HepG2 (cell line): ENCODE measurements around the gene GLDC. TPM values are rescaled to one million over a fixed set of nuclear protein-coding genes. Genes with fewer than 3 reads are reported as not detected.

Source experiments
- ATAC-seq: fragments of 200-7000 bp; cut with Tn5 transposase; 3 replicates; pipeline ENCODE4 v1.9.1; 2020; ENCODE audit warnings: mild to moderate bottlenecking, moderate library complexity
- BruUV-seq: library from RNA; stranded (reverse); fragments of 400-500 nt; replicated peaks from 2 replicates; lab custom pipeline; 2021; lab: Mats Ljungman, UMichigan
- CTCF ChIA-PET: fragments of 300-600 bp; formaldehyde crosslinking; extraction: SDS; loops from one replicate; lab custom pipeline; 2021; ENCODE audit warnings: low total read pairs, inconsistent platforms, low intra/inter-chr PET ratio; lab: Yijun Ruan, JAX
- POLR2A ChIA-PET: fragments of 350-600 bp; sonication (Branson Sonifier 250); formaldehyde crosslinking; loops from one replicate; lab custom pipeline; 2020; ENCODE audit warnings: antibody characterized with exemption, inconsistent platforms; lab: Yijun Ruan, JAX
- DNase-seq: peaks from one replicate; pipeline ENCODE4 v3.0.0-alpha.2; 2015; ENCODE audit warnings: low spot score
- FAIRE-seq: peaks from 3 replicates; lab custom pipeline; 2011; peaks lifted over from hg19 to GRCh38; lab: Jason Lieb, UNC
- H2AFZ ChIP-seq: one replicate; pipeline ENCODE4 v1.6.1; 2011; ENCODE audit warnings: low read length, inconsistent platforms
- H3K27ac ChIP-seq: fragments of 300-600 bp; 3 replicates; pipeline ENCODE4 v1.8.0; 2011; ENCODE audit warnings: mixed run types, mild to moderate bottlenecking, mixed read lengths, low read length, inconsistent platforms; ENCODE audit not compliant: insufficient read depth; ENCODE audit errors: extremely low read length
- H3K27me3 ChIP-seq, 2 experiments: fragments of 200-600 bp in 1 of 2; 2 replicates in 1 of 2; 3 replicates in 1 of 2; pipeline versions ENCODE4 v1.6.0 to v1.8.0; 2011; ENCODE audit warnings: low read length in 2 of 2, mild to moderate bottlenecking in 2 of 2, moderate library complexity in 2 of 2, inconsistent platforms in 1 of 2; ENCODE audit not compliant: insufficient read depth in 2 of 2, control insufficient read depth in 1 of 2
- H3K36me3 ChIP-seq, 2 experiments: fragments of 200-600 bp in 1 of 2; replicated peaks in 1 of 2; 2 replicates in 1 of 2; 3 replicates in 1 of 2; pipeline versions ENCODE4 v1.5.1 to v1.8.0; 2011; ENCODE audit warnings: low read length in 2 of 2, inconsistent platforms in 1 of 2; ENCODE audit not compliant: insufficient read depth in 2 of 2, control insufficient read depth in 1 of 2
- H3K4me1 ChIP-seq: 2 replicates; pipeline ENCODE4 v1.5.1; 2012; ENCODE audit warnings: low read length, inconsistent platforms; ENCODE audit not compliant: insufficient read depth
- H3K4me2 ChIP-seq: 2 replicates; pipeline ENCODE4 v1.6.0; 2011; ENCODE audit warnings: low read depth, low read length, inconsistent platforms
- H3K4me3 ChIP-seq, 3 experiments: fragments of 200-600 bp in 1 of 3; sonication (generic), shearing (Covaris generic) in 1 of 3; replicated peaks in 1 of 3; 2 replicates each; pipeline ENCODE4 v1.5.1; 2011 to 2016; ENCODE audit warnings: low read length in 3 of 3, inconsistent platforms in 2 of 3, low read depth in 2 of 3, mild to moderate bottlenecking in 2 of 3, control low read depth in 1 of 3, mixed read lengths in 1 of 3; ENCODE audit not compliant: insufficient read depth in 1 of 3
- H3K79me2 ChIP-seq: one replicate; pipeline ENCODE4 v1.6.1; 2011; ENCODE audit warnings: low read length, inconsistent platforms; ENCODE audit not compliant: insufficient read depth
- H3K9ac ChIP-seq: 2 replicates; pipeline ENCODE4 v1.6.0; 2011; ENCODE audit warnings: mild to moderate bottlenecking, low read depth, low read length, inconsistent platforms; ENCODE audit not compliant: insufficient read depth
- H3K9me3 ChIP-seq: 2 replicates; pipeline ENCODE4 v1.5.1; 2012; ENCODE audit warnings: mild to moderate bottlenecking, low read length
- H4K20me1 ChIP-seq: 2 replicates; pipeline ENCODE4 v1.6.0; 2011; ENCODE audit warnings: inconsistent platforms, mild to moderate bottlenecking, low read length, moderate library complexity; ENCODE audit not compliant: insufficient read depth
- CREB1 ChIP-seq, 2 experiments: fragments of 450-650 bp in 1 of 2; IDR thresholded peaks; 2 replicates each; pipeline ENCODE4 v1.6.1; 2016 to 2017; ENCODE audit warnings: control low read depth in 1 of 2, mild to moderate bottlenecking in 1 of 2, missing compliant biosample characterization in 1 of 2, missing genetic modification characterization in 1 of 2
- LCORL ChIP-seq, 2 experiments: fragments of 450-650 bp in 1 of 2; sonication (generic) in 1 of 2; formaldehyde crosslinking in 1 of 2; IDR thresholded peaks; 2 replicates each; pipeline versions ENCODE4 v1.5.0 to v1.6.1; 2017 to 2020; ENCODE audit warnings: antibody characterized with exemption in 1 of 2, missing genetic modification reagents in 1 of 2
- ZFP37 ChIP-seq: sonication (generic); formaldehyde crosslinking; IDR thresholded peaks from 2 replicates; pipeline ENCODE4 v1.4.0; 2020; ENCODE audit warnings: missing genetic modification reagents, borderline replicate concordance
- ZNF121 ChIP-seq: sonication (generic); formaldehyde crosslinking; IDR thresholded peaks from 2 replicates; pipeline ENCODE4 v1.5.0; 2020; ENCODE audit warnings: mild to moderate bottlenecking, missing genetic modification reagents
- WGBS: methylation state at CpG from one replicate; pipeline ENCODE4 v1.1.6; 2017; ENCODE audit warnings: low lambda C conversion rate; 5-methylcytosine and 5-hydroxymethylcytosine counted together
- in situ Hi-C: cut with HindIII; loops from 2 replicates; pipeline ENCODE4 v1.10.0; 2017; ENCODE audit warnings: low pct_unique_long_range_greater_than_20kb; ENCODE audit not compliant: extremely low pct_ligation_motif_present
- intact Hi-C: fragments of 100-400 bp; cut with micrococcal nuclease; formaldehyde crosslinking; loops from one replicate; pipeline ENCODE4 v1.10.0; 2022; ENCODE audit not compliant: unreplicated experiment
- polyA plus RNA-seq, 8 experiments: library from polyadenylated mRNA; depleted of rRNA in 3 of 8; stranded (reverse) in 7 of 8; unstranded in 1 of 8; fragments of >200 nt; fragmentation: Illumina TruSeq in 4 of 8; extraction: Trizol in 4 of 8; gene quantifications; 2 replicates each; pipeline versions ENCODE4 v1.2.1 to v1.2.3, GENCODE V29; 2011 to 2016; ENCODE audit warnings: low read depth in 4 of 8, missing spikeins in 1 of 8, mixed read lengths in 1 of 8; ENCODE audit not compliant: insufficient read depth in 1 of 8
- total RNA-seq, 5 experiments: library from RNA; depleted of rRNA; stranded (reverse); fragments of >200 nt; fragmentation: Illumina TruSeq; extraction: Trizol; gene quantifications; 2 replicates each; pipeline ENCODE4 v1.2.3, GENCODE V29; 2016; ENCODE audit warnings: low read depth in 1 of 5

The GLDC gene
- total and polyA plus RNA-seq, 2 of the 13 experiments (the other 11 are each of a cell fraction or from before 2014, with no cell fraction given), result 59.3 to 115 TPM

DNA sequence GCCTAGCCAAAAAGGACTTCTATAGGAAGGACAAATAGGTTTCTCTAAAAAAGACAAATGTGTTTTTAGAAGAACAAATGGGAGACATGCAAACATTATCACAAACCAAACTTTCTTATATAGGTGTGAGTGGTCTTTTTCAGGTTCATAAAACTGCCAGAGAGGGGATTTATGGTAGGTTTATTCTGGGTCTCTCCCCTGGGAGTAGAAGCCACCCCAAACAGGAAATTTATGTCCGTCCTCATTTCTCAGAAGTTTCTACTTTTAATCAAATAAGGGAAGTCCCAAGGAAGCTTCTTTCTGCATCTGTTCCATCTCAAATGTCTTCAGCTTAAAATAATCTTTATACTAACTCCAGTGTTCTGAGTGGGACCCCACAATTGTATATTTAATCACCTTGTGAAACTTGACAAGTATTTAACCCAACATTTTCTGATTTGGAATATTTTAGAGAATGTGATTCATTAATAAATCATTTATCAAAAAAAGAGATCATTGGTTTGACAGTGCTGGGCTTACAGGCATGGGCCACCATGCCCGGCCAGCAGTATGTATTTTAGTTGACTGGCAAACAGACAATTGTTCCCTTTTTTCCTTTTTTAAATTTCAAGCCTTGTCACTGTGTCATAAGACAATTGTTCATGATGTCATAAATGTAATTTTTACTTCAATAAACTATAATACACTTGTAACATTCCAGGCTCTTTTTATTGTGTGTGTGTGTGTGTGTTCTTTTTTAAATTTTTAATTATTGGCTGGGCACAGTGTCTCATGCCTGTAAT, 44.6 kb upstream of the GLDC start:
- WGBS, result 94% methylated on average over 2 of the region's 2 CpGs
- TF ChIP-seq LCORL (IDR thresholded peaks at IDR 0.05) (no peak), LCORL (CRISPR knock-in tag; IDR thresholded peaks at IDR 0.05) (no peak), CREB1 (IDR thresholded peaks at IDR 0.05) (peak; percentile 33; the same call in 1 of the 2 replicates), CREB1 (CRISPR knock-in tag; IDR thresholded peaks at IDR 0.05) (no peak)
- H3K9me3 ChIP-seq, result no peaks in the 10 kb centered on the region
- H3K27ac ChIP-seq, result no peak overlapping the region
- no TSS peak for BruUV-seq
- no peak overlapping the region for H3K9ac ChIP-seq
- H4K20me1 ChIP-seq, result no peaks in the 10 kb centered on the region
- no peak overlapping the region for H3K4me2 ChIP-seq
- ChIA-PET POLR2A (interaction anchor here (1.3 to 2.1 kb wide), 2 partner anchors 8 to 26 kb away, joined by 3 to 6 read pairs; no protein-coding TSS in a partner anchor), CTCF (no interaction called here)
- in situ Hi-C loops (loop anchor here (25.0 kb wide), 1 partner anchor 328 kb away; no protein-coding TSS in a partner anchor), intact Hi-C loops (no loop called here)
- ATAC-seq (no peak), DNase-seq (no peak), FAIRE-seq (no peak)
- H2AFZ ChIP-seq, result no peak overlapping the region
- no peak overlapping the region for H3K4me3 ChIP-seq
- H3K27me3 ChIP-seq, result no peaks in the 10 kb centered on the region
- H3K4me1 ChIP-seq, result 0 out of 2 replicates have a peak, but pooled peaks cover 4% of the 10 kb centered on the region
- H3K79me2 ChIP-seq, result no peaks in the 10 kb centered on the region
- no peaks in the 10 kb centered on the region for H3K36me3 ChIP-seq

GRCh38 chr9:6687180-6687579, 41.7 kb upstream of the GLDC start:
- FAIRE-seq (no peak), ATAC-seq (no peak), DNase-seq (no peak)
- WGBS, result 96% methylated on average over 4 of the region's 4 CpGs
- Histone ChIP-seq H4K20me1 (no peaks in the 10 kb centered on the region), H3K4me1 (peaks cover 27% of the 10 kb centered on the region), H3K9ac (no peak overlapping the region), H3K4me3 (no peak overlapping the region), H3K4me2 (no peak overlapping the region), H3K79me2 (peaks cover 18% of the 10 kb centered on the region), H3K36me3 (no peaks in the 10 kb centered on the region), H3K27me3 (no peaks in the 10 kb centered on the region), H3K27ac (no peak overlapping the region), H3K9me3 (no peaks in the 10 kb centered on the region), H2AFZ (no peak overlapping the region)
- TF ChIP-seq ZNF121 (CRISPR knock-in tag) (peak; percentile 76), ZFP37 (CRISPR knock-in tag) (no peak)
- BruUV-seq, result no TSS peak
- POLR2A ChIA-PET, result no interaction called here
- intact Hi-C loops (loop anchor here (2.0 kb wide), 1 partner anchor 52 kb away; no protein-coding TSS in a partner anchor), in situ Hi-C loops (loop anchor here (25.0 kb wide), 1 partner anchor 325 kb away; no protein-coding TSS in a partner anchor)
- CTCF ChIA-PET, result interaction anchor here (1.8 kb wide), 1 partner anchor 102 kb away, joined by 5 read pairs; no protein-coding TSS in a partner anchor
